HEK293 (cell line): ENCODE measurements around the gene KLHL7.
"Not testable (repeated sequence)": the region's sequence is repeated elsewhere in the genome, so short reads cannot be mapped to it uniquely, and the experiment has no call there.

Experiments used
- CTCF ChIA-PET: fragments of 350-600 bp; formaldehyde crosslinking; extraction: SDS; loops from one replicate; lab custom pipeline; 2021; ENCODE audit warnings: antibody characterized with exemption; lab: Yijun Ruan, JAX
- POLR2A ChIA-PET: fragments of 300-600 bp; formaldehyde crosslinking; extraction: SDS; loops from one replicate; lab custom pipeline; 2020; ENCODE audit warnings: antibody characterized with exemption, inconsistent platforms; lab: Yijun Ruan, JAX
- H3K27ac ChIP-seq: fragments of 200-500 bp; sonication (Bioruptor generic); 2 replicates; pipeline ENCODE4 v1.5.1; 2014; ENCODE audit warnings: low read depth, low read length, control low read depth, inconsistent platforms; ENCODE audit errors: extremely low read depth
- H3K36me3 ChIP-seq, 2 experiments: fragments of 200-500 bp in 1 of 2; sonication (Bioruptor generic) in 1 of 2; 1 replicate in 1 of 2; 2 replicates in 1 of 2; pipeline ENCODE4 v1.5.1; 2014 to 2017; ENCODE audit warnings: inconsistent platforms in 2 of 2, low read length in 2 of 2; ENCODE audit not compliant: control insufficient read depth in 2 of 2, insufficient read depth in 1 of 2
- H3K4me1 ChIP-seq: fragments of 200-500 bp; sonication (Bioruptor generic); 2 replicates; pipeline ENCODE4 v1.5.1; 2014; ENCODE audit warnings: mild to moderate bottlenecking, low read length, inconsistent platforms; ENCODE audit not compliant: control insufficient read depth, insufficient read depth
- H3K4me3 ChIP-seq: 2 replicates; pipeline ENCODE4 v1.5.1; 2011; ENCODE audit warnings: low read depth, mild to moderate bottlenecking, control low read depth, low read length, moderate library complexity
- H3K9me3 ChIP-seq: fragments of 200-500 bp; sonication (Bioruptor generic); 2 replicates; pipeline ENCODE4 v1.5.1; 2014; ENCODE audit warnings: low read depth, low read length, inconsistent platforms; ENCODE audit not compliant: control insufficient read depth, insufficient read depth
- OSR2 ChIP-seq: fragments of 450-650 bp; formaldehyde crosslinking; IDR thresholded peaks from 2 replicates; pipeline ENCODE4 v1.5.1; 2016; ENCODE audit warnings: missing biosample characterization, missing genetic modification characterization
- REPIN1 ChIP-seq: fragments of 450-650 bp; formaldehyde crosslinking; IDR thresholded peaks from 2 replicates; pipeline ENCODE4 v1.5.1; 2017; ENCODE audit warnings: missing biosample characterization, missing genetic modification characterization, low read depth
- TRIM28 ChIP-seq: IDR thresholded peaks from 2 replicates; pipeline ENCODE4 v1.6.1; 2011; ENCODE audit warnings: low read length, control low read depth, borderline replicate concordance
- YY2 ChIP-seq: fragments of 450-650 bp; formaldehyde crosslinking; IDR thresholded peaks from 2 replicates; pipeline ENCODE4 v1.5.1; 2016; ENCODE audit warnings: missing biosample characterization, missing genetic modification characterization
- ZNF654 ChIP-seq: fragments of 450-650 bp; formaldehyde crosslinking; IDR thresholded peaks from 2 replicates; pipeline ENCODE4 v1.5.1; 2016; ENCODE audit warnings: low read depth, missing biosample characterization, missing genetic modification characterization
- ZNF76 ChIP-seq: fragments of 450-650 bp; formaldehyde crosslinking; IDR thresholded peaks from 2 replicates; pipeline ENCODE4; 2016; ENCODE audit warnings: low read depth, missing biosample characterization, missing genetic modification characterization, borderline replicate concordance
- TF ChIP-seq, protein P1 (sequence below): fragments of 450-650 bp; formaldehyde crosslinking; IDR thresholded peaks from 2 replicates; pipeline ENCODE4 v1.5.1; 2016; ENCODE audit warnings: missing biosample characterization, missing genetic modification characterization
- TF ChIP-seq, protein P2 (sequence below): fragments of 450-650 bp; formaldehyde crosslinking; IDR thresholded peaks from 2 replicates; pipeline ENCODE4 v1.5.1; 2016; ENCODE audit warnings: missing biosample characterization, missing genetic modification characterization
- TF ChIP-seq, protein P3 (sequence below): fragments of 450-650 bp; formaldehyde crosslinking; optimal IDR thresholded peaks from 2 replicates; pipeline ENCODE3; 2016; ENCODE audit warnings: missing biosample characterization, mild to moderate bottlenecking, missing genetic modification characterization
- TF ChIP-seq, protein P4 (sequence below): fragments of 450-650 bp; formaldehyde crosslinking; IDR thresholded peaks from 2 replicates; pipeline ENCODE4 v1.5.1; 2016; ENCODE audit warnings: missing biosample characterization, missing genetic modification characterization, low read depth

Gene KLHL7

DNA sequence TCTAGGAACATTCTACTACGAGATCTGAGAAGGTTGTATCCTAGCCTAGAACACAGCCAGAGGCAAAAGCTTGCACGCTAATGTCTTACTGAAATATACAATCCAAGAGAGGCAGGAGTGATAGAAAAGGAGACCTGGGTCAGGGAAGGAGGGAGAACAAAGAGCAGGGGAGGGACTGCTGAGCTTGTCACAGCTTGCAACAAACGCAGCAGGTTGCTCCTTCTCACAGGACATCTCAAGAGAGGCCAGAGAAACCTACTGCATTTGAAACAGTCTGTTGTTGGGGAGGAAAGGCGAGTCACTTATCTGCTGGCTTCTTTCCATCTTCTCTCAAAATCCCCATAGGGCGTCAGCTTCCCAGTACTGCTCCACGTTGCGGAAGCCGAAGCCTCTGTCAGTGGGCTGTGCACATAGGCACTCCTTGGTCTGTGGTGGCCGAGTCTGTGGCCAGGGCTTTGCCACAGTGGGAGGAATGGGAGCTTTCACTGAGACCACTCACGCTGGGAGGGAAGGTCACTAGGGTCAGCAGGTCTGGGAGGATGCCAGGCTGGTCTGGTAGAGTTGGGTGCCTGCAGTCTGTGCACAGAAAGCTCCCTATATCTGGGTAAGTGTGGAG is 115.2 kb downstream of the KLHL7 start (continued):
- TF ChIP-seq, protein P1, sequence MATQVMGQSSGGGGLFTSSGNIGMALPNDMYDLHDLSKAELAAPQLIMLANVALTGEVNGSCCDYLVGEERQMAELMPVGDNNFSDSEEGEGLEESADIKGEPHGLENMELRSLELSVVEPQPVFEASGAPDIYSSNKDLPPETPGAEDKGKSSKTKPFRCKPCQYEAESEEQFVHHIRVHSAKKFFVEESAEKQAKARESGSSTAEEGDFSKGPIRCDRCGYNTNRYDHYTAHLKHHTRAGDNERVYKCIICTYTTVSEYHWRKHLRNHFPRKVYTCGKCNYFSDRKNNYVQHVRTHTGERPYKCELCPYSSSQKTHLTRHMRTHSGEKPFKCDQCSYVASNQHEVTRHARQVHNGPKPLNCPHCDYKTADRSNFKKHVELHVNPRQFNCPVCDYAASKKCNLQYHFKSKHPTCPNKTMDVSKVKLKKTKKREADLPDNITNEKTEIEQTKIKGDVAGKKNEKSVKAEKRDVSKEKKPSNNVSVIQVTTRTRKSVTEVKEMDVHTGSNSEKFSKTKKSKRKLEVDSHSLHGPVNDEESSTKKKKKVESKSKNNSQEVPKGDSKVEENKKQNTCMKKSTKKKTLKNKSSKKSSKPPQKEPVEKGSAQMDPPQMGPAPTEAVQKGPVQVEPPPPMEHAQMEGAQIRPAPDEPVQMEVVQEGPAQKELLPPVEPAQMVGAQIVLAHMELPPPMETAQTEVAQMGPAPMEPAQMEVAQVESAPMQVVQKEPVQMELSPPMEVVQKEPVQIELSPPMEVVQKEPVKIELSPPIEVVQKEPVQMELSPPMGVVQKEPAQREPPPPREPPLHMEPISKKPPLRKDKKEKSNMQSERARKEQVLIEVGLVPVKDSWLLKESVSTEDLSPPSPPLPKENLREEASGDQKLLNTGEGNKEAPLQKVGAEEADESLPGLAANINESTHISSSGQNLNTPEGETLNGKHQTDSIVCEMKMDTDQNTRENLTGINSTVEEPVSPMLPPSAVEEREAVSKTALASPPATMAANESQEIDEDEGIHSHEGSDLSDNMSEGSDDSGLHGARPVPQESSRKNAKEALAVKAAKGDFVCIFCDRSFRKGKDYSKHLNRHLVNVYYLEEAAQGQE (tag by site-specific recombination) = 0 out of 2 replicates have a peak, but pooled peaks have one; percentile 35
- TF ChIP-seq, all 188 proteins: peak for 2

DNA sequence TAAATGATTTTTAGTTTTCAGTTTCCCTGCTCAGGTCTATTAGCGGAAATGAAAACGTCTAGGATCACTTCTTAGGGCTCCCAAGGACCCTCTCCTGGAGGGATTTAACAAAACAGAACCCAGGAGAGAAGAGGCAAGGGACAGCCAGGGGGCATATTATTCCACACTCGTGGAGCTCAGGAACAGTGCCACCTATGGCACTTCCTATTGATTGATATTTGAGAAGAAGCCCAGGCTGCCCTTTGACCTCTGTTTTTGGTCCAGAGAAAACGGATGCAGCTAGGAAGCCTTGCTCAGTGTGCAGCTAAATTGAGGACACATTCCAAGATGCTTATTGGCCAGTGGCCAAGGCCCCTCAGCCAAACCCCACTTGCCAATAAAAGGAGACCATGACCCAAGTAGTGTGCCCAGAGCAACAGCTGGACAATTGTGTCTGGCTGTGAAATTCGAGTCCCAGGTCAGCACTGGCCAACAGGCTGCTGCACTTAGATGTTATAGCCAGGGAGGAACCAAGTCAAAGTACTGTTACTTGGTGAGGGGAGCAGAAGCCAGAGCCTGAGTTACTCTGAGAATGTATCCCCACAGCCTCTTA is 117.0 kb downstream of the KLHL7 start:
- Histone ChIP-seq H3K27ac (no peak overlapping the region), H3K36me3 (no peaks in the 10 kb centered on the region), H3K4me3 (no peak overlapping the region), H3K4me1 (no peaks in the 10 kb centered on the region), H3K9me3 (no peaks in the 10 kb centered on the region)
- ChIA-PET POLR2A (no interaction called here), CTCF (interaction anchor here (0.7 kb wide), 1 partner anchor 10 kb away, joined by 3 read pairs; no protein-coding TSS in a partner anchor)
- TF ChIP-seq, protein P2, sequence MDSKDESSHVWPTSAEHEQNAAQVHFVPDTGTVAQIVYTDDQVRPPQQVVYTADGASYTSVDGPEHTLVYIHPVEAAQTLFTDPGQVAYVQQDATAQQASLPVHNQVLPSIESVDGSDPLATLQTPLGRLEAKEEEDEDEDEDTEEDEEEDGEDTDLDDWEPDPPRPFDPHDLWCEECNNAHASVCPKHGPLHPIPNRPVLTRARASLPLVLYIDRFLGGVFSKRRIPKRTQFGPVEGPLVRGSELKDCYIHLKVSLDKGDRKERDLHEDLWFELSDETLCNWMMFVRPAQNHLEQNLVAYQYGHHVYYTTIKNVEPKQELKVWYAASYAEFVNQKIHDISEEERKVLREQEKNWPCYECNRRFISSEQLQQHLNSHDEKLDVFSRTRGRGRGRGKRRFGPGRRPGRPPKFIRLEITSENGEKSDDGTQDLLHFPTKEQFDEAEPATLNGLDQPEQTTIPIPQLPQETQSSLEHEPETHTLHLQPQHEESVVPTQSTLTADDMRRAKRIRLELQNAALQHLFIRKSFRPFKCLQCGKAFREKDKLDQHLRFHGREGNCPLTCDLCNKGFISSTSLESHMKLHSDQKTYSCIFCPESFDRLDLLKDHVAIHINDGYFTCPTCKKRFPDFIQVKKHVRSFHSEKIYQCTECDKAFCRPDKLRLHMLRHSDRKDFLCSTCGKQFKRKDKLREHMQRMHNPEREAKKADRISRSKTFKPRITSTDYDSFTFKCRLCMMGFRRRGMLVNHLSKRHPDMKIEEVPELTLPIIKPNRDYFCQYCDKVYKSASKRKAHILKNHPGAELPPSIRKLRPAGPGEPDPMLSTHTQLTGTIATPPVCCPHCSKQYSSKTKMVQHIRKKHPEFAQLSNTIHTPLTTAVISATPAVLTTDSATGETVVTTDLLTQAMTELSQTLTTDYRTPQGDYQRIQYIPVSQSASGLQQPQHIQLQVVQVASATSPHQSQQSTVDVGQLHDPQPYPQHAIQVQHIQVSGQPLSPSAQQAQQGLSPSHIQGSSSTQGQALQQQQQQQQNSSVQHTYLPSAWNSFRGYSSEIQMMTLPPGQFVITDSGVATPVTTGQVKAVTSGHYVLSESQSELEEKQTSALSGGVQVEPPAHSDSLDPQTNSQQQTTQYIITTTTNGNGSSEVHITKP (tag by site-specific recombination) = peak; percentile 19; the same call in 1 of the 2 replicates
- no peak for TF ChIP-seq ZNF654 (tag by site-specific recombination)

DNA sequence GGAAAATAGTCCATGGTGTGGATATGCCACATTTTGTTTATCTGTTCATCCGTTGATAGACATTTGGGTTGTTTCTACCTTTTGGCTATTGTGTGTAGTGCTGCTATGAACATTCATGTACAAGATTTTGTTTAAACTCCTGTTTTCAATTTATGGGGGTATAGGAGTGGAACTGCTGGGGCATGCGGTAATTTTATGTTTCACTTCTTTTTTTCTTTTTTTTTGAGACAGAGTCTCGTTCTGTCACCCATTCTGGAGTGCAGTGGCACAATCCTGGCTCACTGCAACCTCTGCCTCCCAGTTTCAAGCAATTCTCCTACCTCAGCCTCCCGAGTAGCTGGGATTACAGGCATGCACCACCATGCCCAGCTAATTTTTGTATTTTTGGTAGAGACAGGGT is 118.8 kb downstream of the KLHL7 start:
- H3K4me1 ChIP-seq, H3K27ac ChIP-seq, CTCF ChIA-PET, H3K9me3 ChIP-seq, H3K36me3 ChIP-seq, H3K4me3 ChIP-seq: not testable (repeated sequence)
- POLR2A ChIA-PET = interaction anchor here (0.5 kb wide), 1 partner anchor 1407 kb away, joined by 4 read pairs; no protein-coding TSS in a partner anchor

DNA sequence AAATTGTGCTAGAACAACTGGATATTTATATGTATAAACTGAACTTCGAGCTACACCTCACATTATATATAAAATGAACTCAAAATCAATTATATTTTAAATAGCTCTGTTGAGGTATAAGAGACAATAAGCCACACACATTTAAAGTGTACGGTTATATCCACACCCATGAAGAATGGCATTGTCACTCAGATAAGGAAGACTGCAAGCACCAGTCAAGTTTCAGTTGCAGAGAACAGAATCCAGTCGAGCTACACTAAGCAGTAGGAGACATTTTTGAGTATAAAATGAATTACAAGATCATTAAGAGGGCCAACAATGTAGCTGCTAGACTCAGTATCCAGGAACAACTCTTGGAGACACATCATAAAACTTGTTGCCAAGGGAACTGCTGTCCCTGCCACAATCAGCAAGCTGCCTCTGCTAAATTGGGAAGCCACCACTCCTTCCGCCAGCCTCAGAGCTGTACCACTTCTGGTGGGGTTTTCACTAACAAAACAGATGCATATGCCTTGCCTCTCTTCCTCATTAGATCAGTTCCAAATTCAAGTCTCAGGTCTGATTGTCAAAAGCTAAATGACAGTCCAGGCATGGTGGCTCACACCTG is 121.4 kb downstream of the KLHL7 start:
- Histone ChIP-seq H3K27ac (no peak overlapping the region), H3K4me3 (no peak overlapping the region), H3K36me3 (no peaks in the 10 kb centered on the region), H3K9me3 (no peaks in the 10 kb centered on the region), H3K4me1 (no peaks in the 10 kb centered on the region)
- ChIA-PET CTCF (interaction anchor here (1.2 to 1.3 kb wide), 2 partner anchors 35 to 42 kb away, joined by 4 to 5 read pairs; no protein-coding TSS in a partner anchor), POLR2A (no interaction called here)
- no peak for TF ChIP-seq REPIN1
- no peak for TF ChIP-seq TRIM28
- TF ChIP-seq, protein P3, sequence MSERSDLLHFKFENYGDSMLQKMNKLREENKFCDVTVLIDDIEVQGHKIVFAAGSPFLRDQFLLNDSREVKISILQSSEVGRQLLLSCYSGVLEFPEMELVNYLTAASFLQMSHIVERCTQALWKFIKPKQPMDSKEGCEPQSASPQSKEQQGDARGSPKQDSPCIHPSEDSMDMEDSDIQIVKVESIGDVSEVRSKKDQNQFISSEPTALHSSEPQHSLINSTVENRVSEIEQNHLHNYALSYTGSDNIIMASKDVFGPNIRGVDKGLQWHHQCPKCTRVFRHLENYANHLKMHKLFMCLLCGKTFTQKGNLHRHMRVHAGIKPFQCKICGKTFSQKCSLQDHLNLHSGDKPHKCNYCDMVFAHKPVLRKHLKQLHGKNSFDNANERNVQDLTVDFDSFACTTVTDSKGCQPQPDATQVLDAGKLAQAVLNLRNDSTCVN = no peak
- no peak for TF ChIP-seq YY2
- TF ChIP-seq OSR2 (tag by site-specific recombination) = no peak
- TF ChIP-seq, protein P4, sequence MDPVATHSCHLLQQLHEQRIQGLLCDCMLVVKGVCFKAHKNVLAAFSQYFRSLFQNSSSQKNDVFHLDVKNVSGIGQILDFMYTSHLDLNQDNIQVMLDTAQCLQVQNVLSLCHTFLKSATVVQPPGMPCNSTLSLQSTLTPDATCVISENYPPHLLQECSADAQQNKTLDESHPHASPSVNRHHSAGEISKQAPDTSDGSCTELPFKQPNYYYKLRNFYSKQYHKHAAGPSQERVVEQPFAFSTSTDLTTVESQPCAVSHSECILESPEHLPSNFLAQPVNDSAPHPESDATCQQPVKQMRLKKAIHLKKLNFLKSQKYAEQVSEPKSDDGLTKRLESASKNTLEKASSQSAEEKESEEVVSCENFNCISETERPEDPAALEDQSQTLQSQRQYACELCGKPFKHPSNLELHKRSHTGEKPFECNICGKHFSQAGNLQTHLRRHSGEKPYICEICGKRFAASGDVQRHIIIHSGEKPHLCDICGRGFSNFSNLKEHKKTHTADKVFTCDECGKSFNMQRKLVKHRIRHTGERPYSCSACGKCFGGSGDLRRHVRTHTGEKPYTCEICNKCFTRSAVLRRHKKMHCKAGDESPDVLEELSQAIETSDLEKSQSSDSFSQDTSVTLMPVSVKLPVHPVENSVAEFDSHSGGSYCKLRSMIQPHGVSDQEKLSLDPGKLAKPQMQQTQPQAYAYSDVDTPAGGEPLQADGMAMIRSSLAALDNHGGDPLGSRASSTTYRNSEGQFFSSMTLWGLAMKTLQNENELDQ (tag by site-specific recombination) = no peak
- no peak for TF ChIP-seq ZNF76
